ENCODE results near the gene MINDY3.

MINDY3 gene

GRCh38 chr10:15758618-15759017, 101.7 kb downstream of the MINDY3 start:
- H3K4me3 ChIP-seq (ENCODE audit: low read depth, low read length): no peak overlapping the region
- TF ChIP-seq CTCF (IDR thresholded peaks at IDR 0.05; ENCODE audit: low read depth, low read length, missing control alignments): no peak
- in situ Hi-C loops (cut with HindIII; ENCODE audit: low sequenced_read_pairs): no loop called here
- no peak for DNase-seq (ENCODE audit: low read depth)

- H3K4me3 ChIP-seq (ENCODE audit: low read depth, low read length): no peak overlapping the region
- no peak for TF ChIP-seq CTCF (IDR thresholded peaks at IDR 0.05; ENCODE audit: low read depth, low read length, missing control alignments)
- no peak for DNase-seq (ENCODE audit: low read depth)
- in situ Hi-C loops (cut with HindIII; ENCODE audit: low sequenced_read_pairs): no loop called here
Measured at GRCh38 chr10:15754937-15755336, 105.4 kb downstream of the MINDY3 start.

GRCh38 chr10:15751046-15751445, 109.3 kb downstream of the MINDY3 start:
- in situ Hi-C loops (cut with HindIII; ENCODE audit: low sequenced_read_pairs): no loop called here
- no peak for DNase-seq (ENCODE audit: low read depth)
- TF ChIP-seq CTCF (IDR thresholded peaks at IDR 0.05; ENCODE audit: low read depth, low read length, missing control alignments): no peak
- no peak overlapping the region for H3K4me3 ChIP-seq (ENCODE audit: low read depth, low read length)

DNA sequence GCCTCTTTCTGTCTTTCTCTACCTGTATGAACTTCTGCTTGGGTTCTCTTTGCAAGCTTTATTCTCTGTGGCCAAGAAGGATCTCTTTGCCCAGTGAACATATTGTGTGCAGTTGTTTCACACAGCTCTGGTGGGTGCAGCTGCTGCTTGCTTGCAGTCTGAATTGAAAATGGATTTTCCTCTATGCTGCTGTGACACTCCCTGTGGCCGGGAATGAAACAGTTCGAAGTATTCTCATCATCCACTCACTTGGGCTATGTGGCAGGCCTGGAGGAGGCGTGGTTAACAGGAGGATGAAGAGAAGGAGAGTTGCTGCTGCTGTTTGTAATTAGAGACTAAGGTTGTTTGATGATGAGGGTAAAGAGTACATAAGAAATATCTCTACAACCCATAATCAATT, 112.2 kb downstream of the MINDY3 start:
- in situ Hi-C loops (cut with HindIII; ENCODE audit: low sequenced_read_pairs): no loop called here
- no peak for DNase-seq (ENCODE audit: low read depth)
- no peak for TF ChIP-seq CTCF (IDR thresholded peaks at IDR 0.05; ENCODE audit: low read depth, low read length, missing control alignments)
- H3K4me3 ChIP-seq (ENCODE audit: low read depth, low read length): no peak overlapping the region

- TF ChIP-seq CTCF (IDR thresholded peaks at IDR 0.05; ENCODE audit: low read depth, low read length, missing control alignments): no peak
- no peak for DNase-seq (ENCODE audit: low read depth)
- in situ Hi-C loops (cut with HindIII; ENCODE audit: low sequenced_read_pairs): no loop called here
- H3K4me3 ChIP-seq (ENCODE audit: low read depth, low read length): no peak overlapping the region
Measured at GRCh38 chr10:15747632-15748031, 112.7 kb downstream of the MINDY3 start.

- in situ Hi-C loops (cut with HindIII; ENCODE audit: low sequenced_read_pairs): no loop called here
- H3K4me3 ChIP-seq (ENCODE audit: low read depth, low read length): no peak overlapping the region
- DNase-seq (ENCODE audit: low read depth): no peak
- TF ChIP-seq CTCF (IDR thresholded peaks at IDR 0.05; ENCODE audit: low read depth, low read length, missing control alignments): no peak
Measured at GRCh38 chr10:15745751-15746150, 114.6 kb downstream of the MINDY3 start.
